HG03432 (cell line): Measurements from ENCODE around the gene SP140L.
"Not testable (repeated sequence)": the region's sequence is repeated elsewhere in the genome, so short reads cannot be mapped to it uniquely, and the experiment has no call there.

ENCODE experiments used
- ATAC-seq: cut with Tn5 transposase; IDR thresholded peaks from one replicate; pipeline ENCODE4 v1.9.1; 2021; ENCODE audit warnings: mild to moderate bottlenecking, moderate library complexity; ENCODE audit not compliant: unreplicated experiment

The SP140L gene

GRCh38 chr2:230326453-230327417 is at the start of gene SP140L:
Gene SP140L, plus strand, starts transcription at chr2:230327193. Its CDS starts 77 bp downstream, at chr2:230327270.
- peak; percentile 96 for ATAC-seq

GRCh38 chr2:230282936-230283335 is 44.1 kb upstream of the SP140L start:
- no peak for ATAC-seq

- ATAC-seq, result no peak
These were observed 40.9 kb upstream of the SP140L start for GRCh38 chr2:230286048-230286447.

- not testable (repeated sequence) for ATAC-seq
These were observed 37.7 kb upstream of the SP140L start for GRCh38 chr2:230289311-230289710.

GRCh38 chr2:230295192-230295591 is 31.8 kb upstream of the SP140L start:
- no peak for ATAC-seq

GRCh38 chr2:230296917-230297316 is 30.1 kb upstream of the SP140L start:
- ATAC-seq, result no peak

GRCh38 chr2:230299618-230300017 is 27.4 kb upstream of the SP140L start:
- no peak for ATAC-seq

- no peak for ATAC-seq
These were observed 21.3 kb upstream of the SP140L start for GRCh38 chr2:230305416-230306275.

- ATAC-seq, result no peak
These were observed 20.5 kb upstream of the SP140L start for GRCh38 chr2:230306474-230306873.

GRCh38 chr2:230307485-230307884 is 19.5 kb upstream of the SP140L start:
- no peak for ATAC-seq

- no peak for ATAC-seq
These were observed 18.5 kb upstream of the SP140L start for GRCh38 chr2:230308402-230309000.

- ATAC-seq, result not testable (repeated sequence)
These were observed 16.2 kb upstream of the SP140L start for GRCh38 chr2:230310792-230311191.

GRCh38 chr2:230311634-230312033 is 15.4 kb upstream of the SP140L start:
- ATAC-seq, result not testable (repeated sequence)

GRCh38 chr2:230312638-230313037 is 14.4 kb upstream of the SP140L start:
- ATAC-seq, result no peak

GRCh38 chr2:230317366-230317765 is 9.6 kb upstream of the SP140L start:
- ATAC-seq, result no peak

- ATAC-seq, result peak; percentile 42
These were observed 8.5 kb upstream of the SP140L start for GRCh38 chr2:230318190-230319121.

- ATAC-seq, result peak; percentile 91
These were observed 7.7 kb upstream of the SP140L start for GRCh38 chr2:230319211-230319862.

GRCh38 chr2:230321031-230321430 is 6.0 kb upstream of the SP140L start:
- ATAC-seq, result no peak

- ATAC-seq, result no peak
These were observed 4.2 kb upstream of the SP140L start for GRCh38 chr2:230322561-230323384.
